Measurements from ENCODE around the gene OR4D2. TPM values are rescaled to one million over a fixed set of nuclear protein-coding genes. Genes with fewer than 3 reads are reported as not detected.

OR4D2 gene
- polyA plus RNA-seq, 1 of the 3 experiments (the other 2 are of a cell fraction) = not detected

DNA sequence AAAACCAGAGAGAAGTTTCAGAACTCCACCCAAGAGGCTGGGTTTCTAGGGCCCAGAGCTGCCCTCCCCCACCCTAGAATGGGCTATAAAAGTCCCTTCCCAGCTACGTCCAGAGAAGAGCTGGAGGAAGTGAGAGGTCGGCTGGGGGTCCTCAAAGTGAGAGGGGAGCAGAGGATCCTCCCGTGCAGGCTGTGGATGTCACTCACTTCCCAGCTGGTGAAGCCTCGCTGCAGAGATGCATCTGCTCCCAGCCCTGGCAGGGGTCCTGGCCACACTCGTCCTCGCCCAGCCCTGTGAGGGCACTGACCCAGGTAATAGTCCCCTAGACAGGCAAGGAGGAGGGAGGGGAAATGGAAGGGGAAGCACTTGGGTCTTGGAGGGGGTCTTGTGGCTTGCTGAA, 25.8 kb downstream of the OR4D2 start, which contains the start of gene EPX:
Gene EPX (plus strand): TSS at position 115 of the 400 bp plus-strand sequence. CDS start 121 bp downstream, at position 236.
- 17% methylated on average over 5 of the region's 6 CpGs for WGBS (ENCODE audit: low lambda C conversion rate)
- ChIA-PET POLR2A (no interaction called here), CTCF (interaction anchor here (4.4 kb wide), 1 partner anchor 8 kb away, joined by 22 read pairs; no protein-coding TSS in a partner anchor)
- Histone ChIP-seq H3F3A (replicated peaks; ENCODE audit: insufficient read depth) (no peaks in the 10 kb centered on the region), H3K79me2 (ENCODE audit: insufficient read depth) (no peaks in the 10 kb centered on the region), H3K4me1 (ENCODE audit: control insufficient read depth in 1 of 2, insufficient read depth in 2 of 2, low read depth in 1 of 2, low read length in 1 of 2) (no peaks in the 10 kb centered on the region; a peak in 1 of 4 replicates), H3K4me2 (no peak within 1 kb of the TSS), H3K27ac (ENCODE audit: low read depth in 2 of 2, low read length in 1 of 2) (no peak within 1 kb of the TSS), H3K4me3 (ENCODE audit: low read depth in 2 of 2, low read length in 1 of 2) (no peak within 1 kb of the TSS), H4K20me1 (ENCODE audit: insufficient read depth) (no peaks in the 10 kb centered on the region), H2AFZ (ENCODE audit: low read depth) (no peak within 1 kb of the TSS), H3K27me3 (ENCODE audit: insufficient read depth) (peaks cover 42% of the 10 kb centered on the region), H3K9me2 (no peaks in the 10 kb centered on the region), H3K36me3 (replicated peaks in 1 of 2; ENCODE audit: control insufficient read depth in 1 of 2, insufficient read depth in 2 of 2, low read length in 1 of 2) (no peaks in the 10 kb centered on the region), H3K9me3 (no peaks in the 10 kb centered on the region), H3K9ac (no peak within 1 kb of the TSS)
- peak; percentile 24 for DNase-seq
- TF ChIP-seq NFIC (IDR thresholded peaks at IDR 0.05; ENCODE audit: borderline replicate concordance) = no peak
- no peak for TF ChIP-seq JUND (IDR thresholded peaks at IDR 0.05)
- TF ChIP-seq, protein P1, sequence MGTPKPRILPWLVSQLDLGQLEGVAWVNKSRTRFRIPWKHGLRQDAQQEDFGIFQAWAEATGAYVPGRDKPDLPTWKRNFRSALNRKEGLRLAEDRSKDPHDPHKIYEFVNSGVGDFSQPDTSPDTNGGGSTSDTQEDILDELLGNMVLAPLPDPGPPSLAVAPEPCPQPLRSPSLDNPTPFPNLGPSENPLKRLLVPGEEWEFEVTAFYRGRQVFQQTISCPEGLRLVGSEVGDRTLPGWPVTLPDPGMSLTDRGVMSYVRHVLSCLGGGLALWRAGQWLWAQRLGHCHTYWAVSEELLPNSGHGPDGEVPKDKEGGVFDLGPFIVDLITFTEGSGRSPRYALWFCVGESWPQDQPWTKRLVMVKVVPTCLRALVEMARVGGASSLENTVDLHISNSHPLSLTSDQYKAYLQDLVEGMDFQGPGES (IDR thresholded peaks at IDR 0.05; ENCODE audit: low read depth, low read length) = no peak
- TF ChIP-seq GATA2 (CRISPR knock-in tag; IDR thresholded peaks at IDR 0.05) = no peak
- TF ChIP-seq, protein P2, sequence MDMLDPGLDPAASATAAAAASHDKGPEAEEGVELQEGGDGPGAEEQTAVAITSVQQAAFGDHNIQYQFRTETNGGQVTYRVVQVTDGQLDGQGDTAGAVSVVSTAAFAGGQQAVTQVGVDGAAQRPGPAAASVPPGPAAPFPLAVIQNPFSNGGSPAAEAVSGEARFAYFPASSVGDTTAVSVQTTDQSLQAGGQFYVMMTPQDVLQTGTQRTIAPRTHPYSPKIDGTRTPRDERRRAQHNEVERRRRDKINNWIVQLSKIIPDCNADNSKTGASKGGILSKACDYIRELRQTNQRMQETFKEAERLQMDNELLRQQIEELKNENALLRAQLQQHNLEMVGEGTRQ (IDR thresholded peaks at IDR 0.05; ENCODE audit: borderline replicate concordance, low read depth, low read length) = no peak
- TF ChIP-seq, protein P3, sequence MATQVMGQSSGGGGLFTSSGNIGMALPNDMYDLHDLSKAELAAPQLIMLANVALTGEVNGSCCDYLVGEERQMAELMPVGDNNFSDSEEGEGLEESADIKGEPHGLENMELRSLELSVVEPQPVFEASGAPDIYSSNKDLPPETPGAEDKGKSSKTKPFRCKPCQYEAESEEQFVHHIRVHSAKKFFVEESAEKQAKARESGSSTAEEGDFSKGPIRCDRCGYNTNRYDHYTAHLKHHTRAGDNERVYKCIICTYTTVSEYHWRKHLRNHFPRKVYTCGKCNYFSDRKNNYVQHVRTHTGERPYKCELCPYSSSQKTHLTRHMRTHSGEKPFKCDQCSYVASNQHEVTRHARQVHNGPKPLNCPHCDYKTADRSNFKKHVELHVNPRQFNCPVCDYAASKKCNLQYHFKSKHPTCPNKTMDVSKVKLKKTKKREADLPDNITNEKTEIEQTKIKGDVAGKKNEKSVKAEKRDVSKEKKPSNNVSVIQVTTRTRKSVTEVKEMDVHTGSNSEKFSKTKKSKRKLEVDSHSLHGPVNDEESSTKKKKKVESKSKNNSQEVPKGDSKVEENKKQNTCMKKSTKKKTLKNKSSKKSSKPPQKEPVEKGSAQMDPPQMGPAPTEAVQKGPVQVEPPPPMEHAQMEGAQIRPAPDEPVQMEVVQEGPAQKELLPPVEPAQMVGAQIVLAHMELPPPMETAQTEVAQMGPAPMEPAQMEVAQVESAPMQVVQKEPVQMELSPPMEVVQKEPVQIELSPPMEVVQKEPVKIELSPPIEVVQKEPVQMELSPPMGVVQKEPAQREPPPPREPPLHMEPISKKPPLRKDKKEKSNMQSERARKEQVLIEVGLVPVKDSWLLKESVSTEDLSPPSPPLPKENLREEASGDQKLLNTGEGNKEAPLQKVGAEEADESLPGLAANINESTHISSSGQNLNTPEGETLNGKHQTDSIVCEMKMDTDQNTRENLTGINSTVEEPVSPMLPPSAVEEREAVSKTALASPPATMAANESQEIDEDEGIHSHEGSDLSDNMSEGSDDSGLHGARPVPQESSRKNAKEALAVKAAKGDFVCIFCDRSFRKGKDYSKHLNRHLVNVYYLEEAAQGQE (IDR thresholded peaks at IDR 0.05; ENCODE audit: low read depth, low read length) = no peak
- TF ChIP-seq YY1 (IDR thresholded peaks at IDR 0.05; ENCODE audit: low read depth) = no peak
- TF ChIP-seq FOXJ3 (CRISPR knock-in tag; IDR thresholded peaks at IDR 0.05) = no peak
- TF ChIP-seq RFX5 (IDR thresholded peaks at IDR 0.05; ENCODE audit: low read length) = no peak
- TF ChIP-seq FOSL2 (IDR thresholded peaks at IDR 0.05; ENCODE audit: borderline replicate concordance, low read depth) = no peak
- no peak for TF ChIP-seq TCF12 (IDR thresholded peaks at IDR 0.05)
- TF ChIP-seq GABPA (IDR thresholded peaks at IDR 0.05; ENCODE audit: low read depth) = no peak
- no peak for TF ChIP-seq NRF1 (IDR thresholded peaks at IDR 0.05; ENCODE audit: low read depth, low read length)
- TF ChIP-seq, protein P4, sequence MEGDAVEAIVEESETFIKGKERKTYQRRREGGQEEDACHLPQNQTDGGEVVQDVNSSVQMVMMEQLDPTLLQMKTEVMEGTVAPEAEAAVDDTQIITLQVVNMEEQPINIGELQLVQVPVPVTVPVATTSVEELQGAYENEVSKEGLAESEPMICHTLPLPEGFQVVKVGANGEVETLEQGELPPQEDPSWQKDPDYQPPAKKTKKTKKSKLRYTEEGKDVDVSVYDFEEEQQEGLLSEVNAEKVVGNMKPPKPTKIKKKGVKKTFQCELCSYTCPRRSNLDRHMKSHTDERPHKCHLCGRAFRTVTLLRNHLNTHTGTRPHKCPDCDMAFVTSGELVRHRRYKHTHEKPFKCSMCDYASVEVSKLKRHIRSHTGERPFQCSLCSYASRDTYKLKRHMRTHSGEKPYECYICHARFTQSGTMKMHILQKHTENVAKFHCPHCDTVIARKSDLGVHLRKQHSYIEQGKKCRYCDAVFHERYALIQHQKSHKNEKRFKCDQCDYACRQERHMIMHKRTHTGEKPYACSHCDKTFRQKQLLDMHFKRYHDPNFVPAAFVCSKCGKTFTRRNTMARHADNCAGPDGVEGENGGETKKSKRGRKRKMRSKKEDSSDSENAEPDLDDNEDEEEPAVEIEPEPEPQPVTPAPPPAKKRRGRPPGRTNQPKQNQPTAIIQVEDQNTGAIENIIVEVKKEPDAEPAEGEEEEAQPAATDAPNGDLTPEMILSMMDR (IDR thresholded peaks at IDR 0.05) = no peak
- TF ChIP-seq RXRA (IDR thresholded peaks at IDR 0.05; ENCODE audit: borderline replicate concordance, low read depth) = no peak
- no peak for TF ChIP-seq POLR2AphosphoS5 (IDR thresholded peaks at IDR 0.05; ENCODE audit: low read depth, low read length)
- TF ChIP-seq TEAD4 (IDR thresholded peaks at IDR 0.05; ENCODE audit: borderline replicate concordance, insufficient read depth) = no peak
- TF ChIP-seq, protein P5, sequence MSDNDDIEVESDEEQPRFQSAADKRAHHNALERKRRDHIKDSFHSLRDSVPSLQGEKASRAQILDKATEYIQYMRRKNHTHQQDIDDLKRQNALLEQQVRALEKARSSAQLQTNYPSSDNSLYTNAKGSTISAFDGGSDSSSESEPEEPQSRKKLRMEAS (IDR thresholded peaks at IDR 0.05; ENCODE audit: low read depth) = no peak
